HG03045 (cell line): ENCODE data around the gene FAM83E.
"Not testable (repeated sequence)": the region's sequence is repeated elsewhere in the genome, so short reads cannot be mapped to it uniquely, and the experiment has no call there.

Experiments used
- ATAC-seq: cut with Tn5 transposase; IDR thresholded peaks from one replicate; pipeline ENCODE4 v1.9.1; 2021; ENCODE audit warnings: mild to moderate bottlenecking, moderate library complexity; ENCODE audit not compliant: unreplicated experiment

Gene FAM83E

DNA sequence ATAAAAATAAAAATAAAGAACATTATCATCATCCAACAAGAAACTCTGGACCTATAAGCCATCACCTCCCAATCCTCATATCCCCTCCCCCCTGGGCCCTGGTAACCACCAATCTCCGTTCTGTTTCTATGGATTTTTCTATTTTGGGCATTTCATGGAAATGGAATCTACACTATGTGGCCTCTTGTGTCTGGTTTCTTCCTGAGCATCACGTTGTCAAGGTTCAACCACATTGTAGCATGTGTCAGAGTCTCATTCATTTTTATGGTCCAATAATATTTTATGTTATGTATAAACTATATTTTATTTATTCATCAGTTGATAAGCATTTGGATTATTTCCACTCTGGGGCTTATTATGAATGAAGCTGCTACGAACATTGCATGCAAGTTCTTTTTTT, 36.0 kb downstream of the FAM83E start:
- no peak for ATAC-seq

DNA sequence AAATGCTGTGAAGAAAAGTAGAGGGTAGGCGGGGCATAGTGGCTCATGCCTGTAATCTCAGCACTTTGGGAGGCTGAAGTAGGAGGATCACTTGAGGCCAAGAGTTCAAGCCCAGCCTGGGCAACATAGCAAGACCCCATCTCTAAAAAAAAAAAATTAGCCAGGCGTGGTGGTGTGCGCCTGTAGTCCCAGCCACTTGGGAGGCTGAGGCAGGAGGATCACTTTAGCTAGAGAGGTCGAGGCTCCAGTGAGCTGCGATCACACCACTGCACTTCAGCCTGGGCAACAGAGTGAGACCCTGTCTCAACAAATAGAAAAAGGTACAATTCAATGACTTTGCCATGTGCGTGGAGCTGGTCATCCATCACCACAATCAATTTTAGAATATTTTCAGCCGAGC, 37.0 kb downstream of the FAM83E start:
- not testable (repeated sequence) for ATAC-seq

DNA sequence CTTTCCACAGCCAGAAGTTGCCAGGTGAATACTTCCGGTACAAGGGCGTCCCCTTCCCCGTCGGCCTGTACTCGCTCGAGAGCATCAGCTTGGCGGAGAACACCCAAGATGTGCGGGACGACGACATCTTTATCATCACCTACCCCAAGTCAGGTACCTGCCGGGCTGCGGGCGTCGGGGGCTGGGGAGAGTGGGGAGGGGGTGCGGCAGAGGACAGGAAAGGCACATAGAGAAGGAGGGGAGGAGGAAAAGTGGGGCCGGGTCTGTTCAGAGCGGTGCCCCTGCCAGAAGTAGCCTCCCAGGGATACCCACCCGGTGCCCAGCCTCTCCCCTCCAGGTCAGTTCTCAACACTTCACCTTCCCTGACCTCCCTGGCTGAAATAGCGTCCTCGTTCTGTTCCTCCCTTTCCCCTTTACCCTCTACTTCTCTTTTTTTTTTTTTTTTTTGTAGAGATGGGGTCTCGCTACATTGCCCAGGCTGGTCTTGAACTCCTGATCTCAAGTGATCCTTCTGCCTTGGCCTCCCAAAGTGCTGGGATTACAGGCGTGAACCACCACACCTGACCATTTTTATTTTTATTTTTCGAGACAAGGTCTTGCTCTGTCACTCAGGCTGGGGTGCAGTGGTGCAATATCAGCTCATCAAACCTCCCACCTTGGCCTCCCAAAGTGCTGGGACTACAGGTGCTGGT, 38.8 kb downstream of the FAM83E start:
- no peak for ATAC-seq

DNA sequence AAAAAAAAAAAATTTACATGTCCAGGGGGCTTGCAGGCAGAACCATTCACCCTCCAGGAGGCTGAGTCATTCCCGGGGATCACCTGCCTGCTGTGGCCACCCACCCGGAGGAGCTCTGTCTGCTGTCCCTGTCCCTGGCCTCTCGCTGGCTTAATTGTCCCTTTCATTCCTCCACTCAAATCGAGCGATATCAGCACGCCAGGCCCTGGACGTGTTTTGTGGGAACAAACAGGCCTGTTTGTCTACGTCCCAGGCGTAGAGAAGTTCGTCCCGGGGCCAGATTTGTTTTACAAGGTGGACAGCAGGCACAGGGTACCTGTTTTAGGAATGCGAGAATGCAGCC, 41.7 kb downstream of the FAM83E start:
- no peak for ATAC-seq

DNA sequence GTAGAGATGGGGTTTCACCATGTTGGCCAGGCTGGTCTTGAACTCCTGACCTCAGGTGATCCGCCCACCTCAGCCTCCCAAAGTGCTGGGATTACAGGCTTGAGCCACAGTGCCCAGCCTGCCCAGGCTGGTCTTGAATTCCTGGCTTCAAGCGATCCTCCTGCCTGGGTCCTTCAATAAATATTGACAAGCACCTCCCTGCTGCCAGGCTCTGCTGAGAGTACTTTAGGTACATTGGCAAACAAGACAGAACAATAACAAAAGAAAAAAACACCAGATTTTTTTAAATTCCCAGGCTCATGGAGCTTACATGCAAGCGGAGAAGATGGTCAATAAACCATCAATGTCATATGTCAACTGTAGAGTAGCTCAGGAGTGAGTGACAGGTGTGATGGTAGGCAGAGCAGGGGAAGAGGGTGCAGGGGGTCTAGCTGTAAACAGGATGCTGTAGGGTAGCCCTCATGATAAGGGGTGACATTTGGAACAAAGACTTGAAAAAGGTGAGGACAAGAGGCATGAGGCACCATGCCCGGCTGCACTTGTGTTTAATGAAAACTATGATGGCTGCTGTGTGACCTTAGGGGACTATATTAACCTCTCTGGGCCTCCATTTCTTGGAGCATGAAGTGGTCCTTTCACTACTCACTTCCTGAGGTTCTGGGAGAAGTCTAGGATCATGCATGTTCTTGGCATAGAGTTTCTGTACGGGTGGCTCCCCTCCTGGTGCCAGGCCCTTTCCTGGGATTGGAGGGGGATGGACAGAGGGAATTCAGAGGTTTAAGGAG, 43.3 kb downstream of the FAM83E start:
- ATAC-seq, result no peak

DNA sequence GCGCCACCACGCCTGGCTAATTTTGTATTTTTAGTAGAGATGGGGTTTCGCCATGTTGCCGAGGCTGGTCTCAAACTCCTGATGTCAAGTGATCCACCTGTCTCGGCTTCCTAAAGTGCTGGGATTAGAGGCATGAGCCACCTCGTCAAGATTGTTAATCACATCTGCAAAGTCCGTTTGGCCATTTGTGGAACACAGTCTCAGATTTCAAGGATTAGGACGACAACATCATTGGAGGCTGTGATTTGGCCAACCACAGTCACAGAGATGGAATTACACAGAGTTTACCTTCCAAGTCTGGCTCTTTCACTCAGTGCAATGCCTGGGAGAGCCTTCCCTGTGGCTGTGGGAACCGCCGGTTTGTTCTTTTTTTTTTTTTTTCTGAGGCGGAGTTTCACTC, 45.1 kb downstream of the FAM83E start:
- ATAC-seq, result no peak

DNA sequence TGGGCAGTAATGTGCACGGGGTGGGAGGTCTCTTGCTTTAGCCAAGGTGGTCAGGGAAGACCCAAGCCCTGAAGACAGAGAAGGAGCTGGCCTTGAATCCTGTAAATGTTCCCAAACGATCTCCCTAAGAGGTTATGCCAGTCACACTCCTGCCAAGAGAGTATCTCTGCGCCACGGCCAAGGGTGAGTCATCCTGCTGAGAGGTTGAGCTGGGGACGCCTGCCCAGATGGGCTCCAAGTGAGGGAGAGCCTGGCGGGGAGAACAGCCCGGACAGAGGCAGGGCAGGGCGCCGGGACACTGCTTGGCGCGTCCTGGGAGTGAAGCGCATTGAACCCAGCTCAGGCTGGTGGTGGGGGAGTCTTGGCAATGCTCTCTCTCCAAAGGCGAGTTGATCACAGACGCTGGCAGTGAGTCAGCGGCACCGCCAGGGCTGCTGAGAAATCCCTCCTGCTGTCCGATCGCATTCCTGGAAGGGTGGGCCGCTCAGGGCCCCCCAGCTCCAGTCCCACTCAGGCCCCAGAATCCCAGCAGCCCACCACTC, 46.5 kb downstream of the FAM83E start:
- ATAC-seq, result no peak

DNA sequence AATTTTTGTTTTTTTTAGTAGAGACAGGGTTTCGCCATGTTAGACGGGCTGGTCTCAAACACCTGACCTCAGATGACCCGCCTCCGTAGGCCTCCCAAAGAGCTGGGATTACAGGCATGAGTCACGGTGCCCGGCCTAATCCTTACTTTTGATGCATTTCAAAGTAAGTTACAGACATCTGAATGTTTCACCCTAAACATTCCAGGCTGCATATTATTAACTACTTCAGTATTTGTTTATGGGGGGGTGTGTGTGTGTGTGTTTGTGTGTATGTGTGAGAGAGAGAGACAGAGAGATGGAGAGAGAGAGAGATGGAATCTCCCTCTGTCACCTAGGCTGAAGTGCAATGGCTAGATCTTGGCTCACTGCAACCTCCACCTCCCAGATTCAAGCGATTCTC, 49.8 kb downstream of the FAM83E start:
- ATAC-seq, result no peak
